ENCODE measurements around the gene DYRK1A.
A peak's percentile ranks its signal among the peaks of the same experiment; 100 is the strongest.
"Not testable (repeated sequence)": the region's sequence is repeated elsewhere in the genome, so short reads cannot be mapped to it uniquely, and the experiment has no call there.

DYRK1A gene

DNA sequence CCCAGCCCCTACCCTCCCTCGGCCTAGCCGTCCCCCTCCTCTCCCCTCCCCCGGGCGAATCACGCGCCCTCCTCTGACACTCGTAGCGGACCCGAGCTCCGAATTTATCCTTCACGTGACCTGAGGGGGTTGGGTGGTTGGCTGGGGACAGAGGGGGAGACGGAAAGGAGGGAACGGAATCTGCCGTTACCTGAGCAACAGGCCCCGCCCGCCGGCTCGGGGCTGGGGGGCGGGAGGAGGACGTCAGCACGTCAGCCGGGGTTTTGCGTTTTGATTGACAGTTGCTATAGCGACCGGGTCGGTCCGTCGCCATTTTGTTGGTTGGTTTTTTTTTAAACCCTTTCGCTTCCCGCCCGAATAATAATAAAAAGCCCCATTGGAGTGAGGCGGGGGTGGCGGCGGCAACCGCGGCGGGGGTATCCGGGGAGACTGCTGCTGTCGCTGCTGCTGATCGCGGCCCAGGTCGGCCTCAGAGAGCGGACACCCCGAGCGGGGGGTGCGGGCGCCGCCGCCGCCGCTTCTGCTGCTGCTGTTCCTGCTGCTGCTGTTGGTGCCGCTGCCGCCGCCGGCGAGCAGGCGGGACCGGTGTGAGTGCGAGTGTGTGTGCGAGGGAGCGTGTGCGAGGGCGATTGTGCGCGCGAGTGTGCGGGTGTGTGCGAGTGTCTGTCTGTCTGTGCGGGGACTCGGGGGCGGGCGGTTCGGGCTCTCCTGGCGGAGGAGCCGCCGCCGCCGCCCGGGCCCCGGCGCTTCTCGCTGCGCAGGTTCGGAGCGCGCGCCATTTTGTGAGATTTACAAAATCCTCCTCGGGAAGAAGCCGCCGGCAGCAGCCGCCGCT, at the start of gene DYRK1A:
TSS of gene DYRK1A (plus strand) at position 292 of the 835 bp plus-strand sequence. CDS start 53,602 bp downstream, outside the sequence.
- DNase-seq (ENCODE audit: low read depth) = peak; percentile 98

DNA sequence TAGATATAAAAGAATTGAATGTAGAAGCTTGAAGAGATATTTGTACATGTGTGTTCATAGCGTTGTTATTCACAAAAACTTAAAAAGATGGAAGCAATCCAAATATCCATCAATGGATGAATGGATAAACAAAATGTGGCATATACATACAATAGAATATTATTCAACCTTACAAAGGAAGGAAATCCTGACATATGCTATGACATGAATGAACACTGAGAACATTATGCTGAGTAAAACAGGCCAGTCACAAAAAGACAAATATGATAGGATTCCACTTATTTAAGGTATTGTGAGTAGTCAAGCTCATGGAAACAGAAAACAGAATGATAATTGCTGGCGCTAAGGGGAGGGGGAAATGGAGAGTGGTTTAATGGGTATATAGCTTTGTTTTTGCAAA, 47.0 kb upstream of the DYRK1A start:
- DNase-seq (ENCODE audit: low read depth) = no peak

GRCh38 chr21:37322084-37322483, 44.5 kb upstream of the DYRK1A start:
- no peak for DNase-seq (ENCODE audit: low read depth)

GRCh38 chr21:37324558-37324957, 42.0 kb upstream of the DYRK1A start:
- DNase-seq (ENCODE audit: low read depth) = no peak

- DNase-seq (ENCODE audit: low read depth) = not testable (repeated sequence)
Observed at GRCh38 chr21:37328147-37328546, 38.4 kb upstream of the DYRK1A start.

GRCh38 chr21:37331411-37331810, 35.2 kb upstream of the DYRK1A start:
- DNase-seq (ENCODE audit: low read depth) = no peak

GRCh38 chr21:37335053-37335452, 31.5 kb upstream of the DYRK1A start:
- no peak for DNase-seq (ENCODE audit: low read depth)

DNA sequence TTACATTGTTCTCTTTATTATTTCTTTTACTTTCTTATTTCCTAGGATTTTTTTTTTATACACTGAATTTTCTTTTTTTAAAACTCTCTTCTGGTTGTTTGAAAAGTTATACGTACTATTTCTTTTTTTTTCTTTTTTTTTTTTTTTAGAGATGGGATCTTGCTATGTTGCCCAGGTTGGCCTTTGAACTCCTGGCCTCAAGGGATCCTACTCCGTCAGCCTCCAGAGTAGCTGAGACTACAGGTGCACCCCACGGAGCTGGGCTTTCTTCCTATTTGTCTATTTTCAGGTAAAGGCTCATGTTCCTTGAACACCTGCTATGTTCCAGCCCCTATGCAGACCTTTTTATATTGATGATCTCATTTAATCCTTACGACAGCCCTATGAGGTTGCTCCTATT, 29.4 kb upstream of the DYRK1A start:
- no peak for DNase-seq (ENCODE audit: low read depth)

DNA sequence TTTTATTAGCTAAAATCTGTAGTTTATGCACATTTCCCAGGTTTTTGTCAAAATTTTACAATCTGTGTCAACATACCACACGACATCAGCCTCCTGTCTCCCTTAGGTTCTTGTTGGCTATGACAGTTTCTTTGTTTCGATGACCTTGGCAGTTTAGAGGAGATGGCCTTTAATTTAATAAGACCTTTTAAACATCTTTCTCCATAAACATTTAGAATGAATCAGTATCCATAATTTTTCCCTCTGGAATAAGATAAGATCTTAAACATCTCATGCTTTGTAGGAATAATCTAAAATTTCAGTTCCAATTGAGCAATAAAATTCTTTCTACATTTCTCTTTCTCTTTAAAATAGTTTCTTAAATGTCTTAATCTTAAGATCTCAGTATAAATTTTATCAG, 28.7 kb upstream of the DYRK1A start:
- no peak for DNase-seq (ENCODE audit: low read depth)

DNA sequence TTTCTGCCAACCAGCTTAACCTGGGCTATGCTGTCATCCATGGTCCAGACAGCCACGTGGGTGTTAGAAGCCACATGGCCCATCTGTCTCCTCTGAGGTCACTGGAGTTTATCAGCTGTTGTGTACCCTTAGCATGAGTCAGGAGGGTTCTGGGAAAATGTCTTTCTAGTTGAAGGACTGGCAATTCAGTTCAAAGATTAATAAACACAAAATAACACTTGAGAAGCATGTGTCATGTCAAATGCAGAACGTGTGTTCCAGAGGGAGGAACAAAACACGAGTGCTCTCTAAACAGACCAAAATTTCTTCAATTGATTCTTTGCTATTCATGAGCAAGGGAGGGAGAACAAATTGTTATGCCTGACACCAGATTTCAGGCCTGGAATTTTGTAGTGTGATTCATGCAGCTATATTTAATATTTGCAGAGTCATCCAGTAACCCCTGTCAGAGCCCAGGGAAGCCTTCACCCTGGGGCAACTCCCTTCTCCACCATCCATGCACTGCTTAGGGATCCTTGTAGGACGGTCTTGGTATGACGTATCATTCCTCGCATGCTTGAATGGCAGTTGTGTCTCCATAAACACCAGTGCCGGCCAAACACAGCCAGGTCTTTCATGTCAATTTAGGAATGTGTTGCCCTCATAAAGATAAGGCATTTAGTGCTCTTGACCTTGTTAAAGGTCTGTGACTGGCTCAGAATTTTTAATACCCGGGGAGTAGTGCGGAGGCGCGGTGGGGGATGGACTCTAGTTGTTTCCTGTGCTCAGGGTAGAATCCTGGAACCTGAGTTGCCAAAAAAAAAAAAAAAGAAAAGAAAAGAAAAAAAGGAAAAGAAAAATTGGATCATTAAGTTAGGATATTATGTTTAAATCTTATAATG, 27.7 kb upstream of the DYRK1A start:
- no peak for DNase-seq (ENCODE audit: low read depth)

DNA sequence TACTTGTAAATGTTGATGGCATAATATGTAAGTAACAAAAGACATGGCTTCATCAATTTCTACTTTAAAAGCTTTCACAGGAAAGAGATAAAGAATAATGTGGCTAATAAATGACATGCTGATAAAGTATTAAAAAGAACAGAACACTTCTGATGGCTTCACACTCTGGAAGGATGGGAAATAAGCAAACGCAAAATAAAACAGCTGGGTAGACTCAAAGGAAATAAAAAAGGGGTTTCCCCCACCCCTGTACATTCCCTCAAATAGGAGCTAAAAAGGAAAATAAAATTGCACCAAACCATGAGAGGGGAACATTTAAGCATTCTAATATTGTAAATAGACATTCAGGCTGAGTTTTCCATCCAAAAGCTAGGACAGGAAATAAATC, 27.0 kb upstream of the DYRK1A start:
- DNase-seq (ENCODE audit: low read depth) = no peak

DNA sequence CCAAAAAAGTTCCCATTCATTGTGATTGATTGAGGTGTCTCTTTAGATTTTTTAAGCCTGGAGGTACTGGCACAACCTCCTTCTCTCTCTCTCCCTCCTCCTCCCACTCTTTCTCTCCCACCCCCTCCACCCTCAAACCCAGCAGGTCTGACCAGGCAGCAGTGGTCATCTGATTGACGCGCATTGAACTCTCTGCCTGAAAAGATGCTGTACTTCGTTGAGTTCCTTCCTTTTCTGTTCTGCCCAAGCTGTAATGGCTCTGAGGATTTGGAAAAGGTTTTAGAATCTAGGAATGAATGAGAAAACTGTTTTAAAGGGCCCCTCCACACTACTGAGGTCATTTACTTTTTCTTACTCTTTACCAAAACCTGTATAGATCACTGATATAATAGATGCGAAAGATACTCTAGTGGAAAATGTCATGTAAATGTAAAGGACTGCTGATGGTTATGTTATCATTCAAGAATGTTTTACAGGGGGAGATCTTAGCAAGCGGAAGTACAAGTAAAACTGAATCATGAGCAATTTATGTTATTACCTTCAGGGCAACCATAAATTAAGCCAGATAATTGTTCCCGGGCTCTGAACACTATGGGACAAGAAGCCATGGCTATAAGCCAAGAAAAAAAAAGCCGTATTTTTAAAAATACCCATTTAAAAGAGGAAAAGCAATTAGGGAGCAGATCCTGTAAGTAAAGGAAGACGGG, 25.2 kb upstream of the DYRK1A start:
- no peak for DNase-seq (ENCODE audit: low read depth)

DNA sequence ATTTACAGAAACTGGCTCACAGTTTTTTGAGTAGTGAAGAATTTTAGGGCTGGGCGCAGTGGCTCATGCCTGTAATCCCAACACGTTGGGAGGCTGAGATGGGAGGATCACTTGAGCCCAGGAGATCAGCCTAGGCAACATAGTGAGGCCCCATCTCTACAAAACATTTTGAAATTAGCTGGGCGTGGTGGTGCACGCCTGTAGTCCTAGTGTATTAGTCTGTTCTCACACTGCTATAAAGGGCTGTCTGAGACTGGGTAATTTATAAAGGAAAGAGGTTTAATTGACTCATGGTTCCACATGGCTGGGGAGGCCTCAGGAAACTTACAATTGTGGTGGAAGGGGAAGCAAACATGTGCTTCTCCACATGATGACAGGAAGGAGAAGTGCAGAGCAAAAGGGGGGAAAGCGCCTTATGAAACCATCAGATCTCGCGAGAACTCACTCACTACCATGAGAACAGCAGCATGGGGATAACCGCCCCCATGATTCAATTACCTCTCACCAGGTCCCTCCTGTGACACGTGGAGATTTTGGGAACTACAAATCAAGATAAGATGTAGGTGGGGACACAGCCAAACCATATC, 24.4 kb upstream of the DYRK1A start:
- DNase-seq (ENCODE audit: low read depth) = no peak

- no peak for DNase-seq (ENCODE audit: low read depth)
Observed at GRCh38 chr21:37346841-37347430, 19.6 kb upstream of the DYRK1A start.

DNA sequence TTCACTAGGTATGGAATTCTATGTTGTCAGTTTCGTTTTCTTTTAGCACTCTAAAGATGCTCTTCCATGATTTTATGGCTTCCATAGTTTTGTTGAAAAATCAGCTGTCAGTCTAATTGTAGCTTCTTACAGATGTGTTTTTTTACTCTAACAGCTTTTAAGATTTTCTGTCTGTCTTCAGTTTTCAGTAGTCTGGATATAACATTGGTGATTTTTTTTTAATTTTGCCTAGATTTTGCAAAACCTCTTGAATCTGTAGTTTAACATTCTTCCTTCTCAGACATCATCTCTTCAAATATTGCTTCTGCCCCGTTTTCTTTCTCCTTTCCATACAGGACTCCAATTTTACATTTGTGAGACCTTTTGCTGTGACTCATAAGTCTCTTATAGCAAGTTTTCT, 17.9 kb upstream of the DYRK1A start:
- no peak for DNase-seq (ENCODE audit: low read depth)

DNA sequence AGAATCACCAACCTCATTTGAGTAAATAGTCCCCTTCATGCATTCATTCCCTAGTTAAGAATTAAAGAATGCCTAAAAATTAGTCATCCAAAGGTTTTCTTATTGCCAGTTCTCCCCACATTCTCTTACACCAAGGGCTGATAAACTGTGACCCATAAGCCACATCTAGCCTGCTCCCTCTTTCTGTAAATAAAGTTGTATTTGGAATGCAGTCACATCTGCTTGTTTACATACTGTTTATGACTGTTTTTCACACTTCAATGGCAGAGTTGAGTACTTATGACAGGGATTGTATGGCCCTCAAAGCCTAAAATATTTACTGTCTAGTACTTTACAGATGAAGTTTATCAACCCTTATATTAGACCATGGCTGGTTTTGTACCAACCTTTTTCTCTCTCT, 16.1 kb upstream of the DYRK1A start:
- DNase-seq (ENCODE audit: low read depth) = no peak

DNA sequence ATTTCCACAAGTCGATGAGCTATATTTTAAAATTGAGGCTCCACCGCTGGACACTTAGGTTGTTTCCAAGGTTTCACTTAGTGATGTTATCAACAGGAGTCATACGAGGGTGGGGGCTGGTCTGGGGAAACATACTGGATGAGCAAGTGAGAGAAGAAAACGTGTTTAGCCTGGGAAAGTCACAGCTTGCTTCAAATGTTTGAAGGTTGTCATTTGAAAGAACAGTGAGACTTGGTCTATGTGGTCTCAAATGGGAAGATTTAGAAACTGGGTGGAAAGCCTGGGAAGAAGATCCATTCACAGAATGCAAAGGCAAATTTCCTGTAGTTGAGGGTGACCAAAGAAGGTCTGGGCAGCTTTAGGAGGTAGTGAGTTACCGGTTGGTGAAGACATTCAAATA, 9.9 kb upstream of the DYRK1A start:
- DNase-seq (ENCODE audit: low read depth) = no peak

- DNase-seq (ENCODE audit: low read depth) = no peak
Observed at GRCh38 chr21:37357691-37358090, 8.9 kb upstream of the DYRK1A start.

DNA sequence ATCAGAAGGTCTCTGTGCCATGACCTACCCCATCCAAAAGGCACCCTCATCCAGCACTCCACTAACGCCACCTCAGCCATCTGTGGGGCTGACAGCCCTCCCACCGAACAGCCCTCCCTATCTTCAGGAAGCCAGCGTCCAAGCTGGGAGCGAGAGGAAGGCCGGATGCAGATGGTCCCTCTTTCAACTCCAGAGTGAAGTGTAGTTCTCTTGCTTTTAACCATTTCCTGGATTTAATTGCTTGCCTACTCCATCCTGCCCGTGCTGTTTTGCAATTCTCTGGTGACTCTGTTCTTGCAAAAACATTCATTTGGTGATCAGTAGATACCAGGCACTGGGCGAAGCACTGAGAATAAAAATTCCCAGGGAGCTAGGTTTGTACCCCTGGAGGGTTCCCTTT, 8.2 kb upstream of the DYRK1A start:
- no peak for DNase-seq (ENCODE audit: low read depth)

- DNase-seq (ENCODE audit: low read depth) = no peak
Observed at GRCh38 chr21:37363936-37364335, 2.6 kb upstream of the DYRK1A start.

DNA sequence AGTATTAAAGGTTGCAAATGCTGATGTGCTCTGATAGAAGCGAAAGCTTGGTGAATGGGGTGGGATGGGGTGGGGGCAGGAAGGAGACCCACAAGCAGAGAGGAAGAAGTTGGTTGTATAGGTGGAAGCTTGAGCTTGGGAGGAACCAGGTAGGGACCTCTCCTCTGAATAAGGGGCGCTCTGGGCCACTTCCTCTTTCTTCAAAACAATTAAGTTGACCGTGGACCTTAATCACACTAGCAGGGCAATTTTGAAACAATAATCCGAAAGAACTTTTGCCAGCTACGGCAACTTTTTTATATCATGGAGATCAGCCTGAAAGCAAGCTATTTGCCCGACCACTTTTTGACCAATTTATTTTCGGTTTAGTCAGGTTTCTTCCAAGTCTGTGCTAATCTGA, 1.9 kb upstream of the DYRK1A start:
- DNase-seq (ENCODE audit: low read depth) = no peak
